Putamen (tissue), 1 donor: ENCODE measurements around the gene CDKN2AIPNL.
"Not testable (repeated sequence)": the region's sequence is repeated elsewhere in the genome, so short reads cannot be mapped to it uniquely, and the experiment has no call there.

ENCODE experiments used
- DNase-seq: peaks from one replicate; pipeline ENCODE4 v3.0.0-alpha.2; 2016; ENCODE audit warnings: low spot score

CDKN2AIPNL gene

GRCh38 chr5:134437847-134438581 is 26.3 kb upstream of the CDKN2AIPNL start:
- no peak for DNase-seq

GRCh38 chr5:134437340-134437846 is 25.7 kb upstream of the CDKN2AIPNL start:
- DNase-seq = no peak

GRCh38 chr5:134436523-134437339 is 25.1 kb upstream of the CDKN2AIPNL start:
- DNase-seq = peak; percentile 66

GRCh38 chr5:134435560-134435959 is 23.9 kb upstream of the CDKN2AIPNL start:
- DNase-seq = no peak

- peak; percentile 74 for DNase-seq
Observed at GRCh38 chr5:134432677-134433359, 21.1 kb upstream of the CDKN2AIPNL start.

- no peak for DNase-seq
Observed at GRCh38 chr5:134432174-134432573, 20.5 kb upstream of the CDKN2AIPNL start.

GRCh38 chr5:134430001-134430569 is 18.4 kb upstream of the CDKN2AIPNL start:
- DNase-seq = no peak

- DNase-seq = no peak
Observed at GRCh38 chr5:134427540-134428041, 15.9 kb upstream of the CDKN2AIPNL start.

GRCh38 chr5:134426361-134426760 is 14.7 kb upstream of the CDKN2AIPNL start:
- DNase-seq = no peak

GRCh38 chr5:134423376-134423775 is 11.7 kb upstream of the CDKN2AIPNL start:
- no peak for DNase-seq

GRCh38 chr5:134422791-134423365 is 11.2 kb upstream of the CDKN2AIPNL start:
- DNase-seq = no peak

GRCh38 chr5:134421038-134421437 is 9.4 kb upstream of the CDKN2AIPNL start:
- not testable (repeated sequence) for DNase-seq

GRCh38 chr5:134420343-134420742 is 8.7 kb upstream of the CDKN2AIPNL start:
- no peak for DNase-seq

GRCh38 chr5:134418958-134419357 is 7.3 kb upstream of the CDKN2AIPNL start:
- DNase-seq = no peak

- DNase-seq = no peak
Observed at GRCh38 chr5:134417707-134418106, 6.0 kb upstream of the CDKN2AIPNL start.

GRCh38 chr5:134413046-134413445 is 1.4 kb upstream of the CDKN2AIPNL start:
- DNase-seq = no peak

- no peak for DNase-seq
Observed at GRCh38 chr5:134411228-134411545, 494 bp downstream of the CDKN2AIPNL start.

GRCh38 chr5:134410822-134411221 is 859 bp downstream of the CDKN2AIPNL start:
- DNase-seq = no peak

- no peak for DNase-seq
Observed at GRCh38 chr5:134409321-134409720, 2.4 kb downstream of the CDKN2AIPNL start.

GRCh38 chr5:134406390-134406789 is 5.3 kb downstream of the CDKN2AIPNL start:
- no peak for DNase-seq

GRCh38 chr5:134403951-134404350 is 7.7 kb downstream of the CDKN2AIPNL start:
- no peak for DNase-seq
